Loucy (cell line): ENCODE results near the gene FMN2.

Experiments
- H2AFZ ChIP-seq: fragments of 200-600 bp; sonication (generic); 2 replicates; pipeline ENCODE4 v1.6.0; 2016; ENCODE audit warnings: antibody characterized with exemption, mild to moderate bottlenecking, low read length, moderate library complexity
- H3F3A ChIP-seq: fragments of 200-600 bp; 2 replicates; pipeline ENCODE4 v1.6.0; 2016; ENCODE audit warnings: antibody characterized with exemption, low read depth, mild to moderate bottlenecking
- H3K27me3 ChIP-seq: fragments of 200-600 bp; sonication (generic); 2 replicates; pipeline ENCODE4 v1.6.1; 2014; ENCODE audit warnings: low read length, mild to moderate bottlenecking; ENCODE audit not compliant: insufficient read depth, poor library complexity, severe bottlenecking
- H3K36me3 ChIP-seq: fragments of 200-600 bp; sonication (generic); 2 replicates; pipeline ENCODE4 v1.6.1; 2016; ENCODE audit warnings: low read length; ENCODE audit not compliant: insufficient read depth
- H3K4me1 ChIP-seq: fragments of 200-600 bp; sonication (generic); 2 replicates; pipeline ENCODE4 v1.5.1; 2014; ENCODE audit warnings: low read length, mild to moderate bottlenecking; ENCODE audit not compliant: insufficient read depth, poor library complexity, severe bottlenecking
- H3K4me2 ChIP-seq: fragments of 200-600 bp; sonication (generic); 2 replicates; pipeline ENCODE4 v1.6.0; 2014; ENCODE audit warnings: antibody characterized with exemption, low read length, low read depth, mild to moderate bottlenecking; ENCODE audit not compliant: poor library complexity, severe bottlenecking
- H3K4me3 ChIP-seq: fragments of 200-600 bp; sonication (generic); 2 replicates; pipeline ENCODE4 v1.5.1; 2014; ENCODE audit warnings: low read length, mild to moderate bottlenecking, mixed read lengths; ENCODE audit not compliant: poor library complexity, severe bottlenecking
- H3K79me2 ChIP-seq: fragments of 200-600 bp; sonication (generic); 2 replicates; pipeline ENCODE4 v1.6.1; 2014; ENCODE audit warnings: low read length; ENCODE audit not compliant: insufficient read depth
- H3K9ac ChIP-seq: fragments of 200-600 bp; sonication (generic); 2 replicates; pipeline ENCODE4 v1.6.0; 2014; ENCODE audit warnings: mild to moderate bottlenecking, low read depth, low read length, moderate library complexity; ENCODE audit not compliant: poor library complexity, severe bottlenecking
- H3K9me2 ChIP-seq: fragments of 200-600 bp; sonication (generic); replicated peaks from 2 replicates; pipeline ENCODE4 v1.6.1; 2016; ENCODE audit warnings: low read depth, low read length, mixed read lengths
- H3K9me3 ChIP-seq: fragments of 200-600 bp; sonication (generic); 2 replicates; pipeline ENCODE4 v1.6.1; 2014; ENCODE audit warnings: mild to moderate bottlenecking, antibody characterized with exemption, low read length, low read depth; ENCODE audit not compliant: insufficient read depth
- H4K20me1 ChIP-seq: fragments of 200-600 bp; sonication (generic); 2 replicates; pipeline ENCODE4 v1.6.0; 2014; ENCODE audit warnings: antibody characterized with exemption, low read length, mild to moderate bottlenecking; ENCODE audit not compliant: insufficient read depth, poor library complexity, severe bottlenecking
- EZH2phosphoT487 ChIP-seq: fragments of 200-600 bp; IDR thresholded peaks from 2 replicates; pipeline ENCODE4 v1.6.1; 2018; ENCODE audit warnings: antibody characterized with exemption, mild to moderate bottlenecking, moderate library complexity, borderline replicate concordance
- TF ChIP-seq, protein P1 (sequence below): fragments of 200-600 bp; sonication (generic); conservative IDR thresholded peaks from 2 replicates; pipeline ENCODE4 v1.5.1; 2014; ENCODE audit warnings: mild to moderate bottlenecking, antibody characterized with exemption, low read length

Gene FMN2

GRCh38 chr1:240138867-240139266 is 47.2 kb downstream of the FMN2 start:
- no peaks in the 10 kb centered on the region for H3K27me3 ChIP-seq
- H3K79me2 ChIP-seq, result no peaks in the 10 kb centered on the region
- H3K9ac ChIP-seq, result no peak overlapping the region
- no peaks in the 10 kb centered on the region for H3F3A ChIP-seq
- H3K4me2 ChIP-seq, result no peak overlapping the region
- no peaks in the 10 kb centered on the region for H3K9me3 ChIP-seq
- no peaks in the 10 kb centered on the region for H3K36me3 ChIP-seq
- H3K9me2 ChIP-seq, result no peaks in the 10 kb centered on the region
- H4K20me1 ChIP-seq, result no peaks in the 10 kb centered on the region
- H3K4me1 ChIP-seq, result no peaks in the 10 kb centered on the region
- TF ChIP-seq, protein P1, sequence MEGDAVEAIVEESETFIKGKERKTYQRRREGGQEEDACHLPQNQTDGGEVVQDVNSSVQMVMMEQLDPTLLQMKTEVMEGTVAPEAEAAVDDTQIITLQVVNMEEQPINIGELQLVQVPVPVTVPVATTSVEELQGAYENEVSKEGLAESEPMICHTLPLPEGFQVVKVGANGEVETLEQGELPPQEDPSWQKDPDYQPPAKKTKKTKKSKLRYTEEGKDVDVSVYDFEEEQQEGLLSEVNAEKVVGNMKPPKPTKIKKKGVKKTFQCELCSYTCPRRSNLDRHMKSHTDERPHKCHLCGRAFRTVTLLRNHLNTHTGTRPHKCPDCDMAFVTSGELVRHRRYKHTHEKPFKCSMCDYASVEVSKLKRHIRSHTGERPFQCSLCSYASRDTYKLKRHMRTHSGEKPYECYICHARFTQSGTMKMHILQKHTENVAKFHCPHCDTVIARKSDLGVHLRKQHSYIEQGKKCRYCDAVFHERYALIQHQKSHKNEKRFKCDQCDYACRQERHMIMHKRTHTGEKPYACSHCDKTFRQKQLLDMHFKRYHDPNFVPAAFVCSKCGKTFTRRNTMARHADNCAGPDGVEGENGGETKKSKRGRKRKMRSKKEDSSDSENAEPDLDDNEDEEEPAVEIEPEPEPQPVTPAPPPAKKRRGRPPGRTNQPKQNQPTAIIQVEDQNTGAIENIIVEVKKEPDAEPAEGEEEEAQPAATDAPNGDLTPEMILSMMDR, result no peak
- TF ChIP-seq EZH2phosphoT487, result no peak
- no peak overlapping the region for H3K4me3 ChIP-seq
- H2AFZ ChIP-seq, result no peak overlapping the region

DNA sequence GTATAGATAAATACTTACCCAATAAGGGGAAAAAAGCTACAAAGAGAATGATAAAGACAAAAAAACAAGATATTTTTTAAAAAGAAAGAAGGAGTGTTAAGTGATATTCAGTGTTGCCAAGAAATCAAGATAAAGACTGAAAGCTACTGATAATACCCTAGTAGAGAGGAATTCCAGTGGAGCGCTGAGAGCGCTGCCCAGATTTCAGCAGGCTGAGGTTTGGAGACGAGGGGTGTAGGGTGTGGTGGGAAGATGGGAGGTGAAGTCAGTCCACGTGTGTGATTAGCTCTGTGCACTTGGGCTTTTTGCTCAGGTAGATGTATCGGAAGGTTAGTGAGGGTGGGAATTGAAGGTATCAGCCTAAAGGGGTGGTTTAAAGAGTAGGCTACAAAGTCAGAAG is 47.8 kb downstream of the FMN2 start:
- no peaks in the 10 kb centered on the region for H3K27me3 ChIP-seq
- no peaks in the 10 kb centered on the region for H3K36me3 ChIP-seq
- H3K4me2 ChIP-seq, result no peak overlapping the region
- no peaks in the 10 kb centered on the region for H3K9me2 ChIP-seq
- no peak overlapping the region for H3K4me3 ChIP-seq
- no peaks in the 10 kb centered on the region for H3K4me1 ChIP-seq
- no peaks in the 10 kb centered on the region for H3F3A ChIP-seq
- no peaks in the 10 kb centered on the region for H3K9me3 ChIP-seq
- H3K9ac ChIP-seq, result no peak overlapping the region
- H3K79me2 ChIP-seq, result no peaks in the 10 kb centered on the region
- no peaks in the 10 kb centered on the region for H4K20me1 ChIP-seq
- no peak for TF ChIP-seq EZH2phosphoT487
- no peak overlapping the region for H2AFZ ChIP-seq

DNA sequence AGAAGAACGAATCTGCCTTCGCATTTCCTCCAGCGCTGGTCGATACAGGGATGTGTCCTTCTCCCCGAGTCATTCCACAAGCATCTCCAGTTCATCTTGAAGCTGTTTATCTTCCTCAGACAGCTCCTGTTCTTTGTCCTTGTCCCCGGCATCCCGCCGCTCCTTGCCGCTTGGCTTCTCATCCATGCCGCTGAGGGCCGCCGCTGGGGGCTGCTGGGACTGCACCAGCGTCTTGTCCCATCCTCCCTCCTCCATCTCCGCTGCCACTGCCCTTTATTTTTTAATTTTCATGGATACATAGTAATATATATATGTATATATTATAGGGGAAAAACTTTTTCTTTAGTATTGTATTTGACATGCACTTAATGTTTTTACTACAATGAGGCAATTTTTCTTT is 53.4 kb downstream of the FMN2 start:
- H3K9me3 ChIP-seq, result no peaks in the 10 kb centered on the region
- no peak overlapping the region for H3K9ac ChIP-seq
- H4K20me1 ChIP-seq, result no peaks in the 10 kb centered on the region
- H3K79me2 ChIP-seq, result no peaks in the 10 kb centered on the region
- no peak for TF ChIP-seq EZH2phosphoT487
- TF ChIP-seq, protein P1, result no peak
- no peak overlapping the region for H3K4me3 ChIP-seq
- no peaks in the 10 kb centered on the region for H3K9me2 ChIP-seq
- H3F3A ChIP-seq, result no peaks in the 10 kb centered on the region
- no peak overlapping the region for H2AFZ ChIP-seq
- H3K4me1 ChIP-seq, result no peaks in the 10 kb centered on the region
- no peaks in the 10 kb centered on the region for H3K27me3 ChIP-seq
- no peaks in the 10 kb centered on the region for H3K36me3 ChIP-seq
- no peak overlapping the region for H3K4me2 ChIP-seq

DNA sequence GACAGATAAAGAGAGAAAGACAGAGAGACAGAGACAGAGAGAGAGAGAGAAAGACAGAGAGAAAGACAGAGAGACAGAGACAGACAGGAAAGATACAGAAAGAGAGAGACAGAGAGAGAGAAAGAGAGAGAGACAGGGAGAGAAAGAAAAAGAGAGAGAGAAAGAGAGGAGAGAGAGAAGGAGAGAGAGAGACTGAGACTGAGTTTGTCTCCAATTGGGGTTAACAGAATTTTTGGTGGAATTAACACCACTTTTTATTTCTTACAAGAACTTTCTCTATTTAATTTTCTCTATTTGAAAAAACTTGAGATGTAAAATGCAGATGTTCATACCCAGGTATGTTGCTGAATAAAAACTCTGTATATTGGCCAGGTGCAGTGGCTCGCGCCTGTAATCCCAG is 56.6 kb downstream of the FMN2 start:
- Histone ChIP-seq H3K4me1 (peaks cover 7% of the 10 kb centered on the region), H3K36me3 (no peaks in the 10 kb centered on the region), H3K9ac (no peak overlapping the region), H3K27me3 (no peaks in the 10 kb centered on the region), H3K79me2 (no peaks in the 10 kb centered on the region), H3K9me3 (no peaks in the 10 kb centered on the region), H3F3A (no peaks in the 10 kb centered on the region), H3K9me2 (no peaks in the 10 kb centered on the region), H2AFZ (no peak overlapping the region), H4K20me1 (no peaks in the 10 kb centered on the region), H3K4me3 (no peak overlapping the region), H3K4me2 (no peak overlapping the region)
- TF ChIP-seq, protein P1, result no peak
- no peak for TF ChIP-seq EZH2phosphoT487
